SK-N-SH treated with all-trans-retinoic acid at 6 μM for 48 hours (cell line): Measurements from ENCODE around the gene NFIB.

ENCODE experiments used
- BACH2 ChIP-seq: fragments of 250-450 bp; sonication (Bioruptor Pico); IDR thresholded peaks from 2 replicates; pipeline ENCODE4 v1.9.0; 2021; ENCODE audit warnings: mild to moderate bottlenecking, borderline replicate concordance
- CSRNP3 ChIP-seq: fragments of 250-450 bp; sonication (Bioruptor Pico); IDR thresholded peaks from 2 replicates; pipeline ENCODE4 v1.5.1; 2021; ENCODE audit warnings: mild to moderate bottlenecking, moderate library complexity
- GLIS3 ChIP-seq: fragments of 250-450 bp; sonication (Bioruptor Pico); IDR thresholded peaks from 2 replicates; pipeline ENCODE4 v1.5.0; 2020; ENCODE audit warnings: mild to moderate bottlenecking, moderate library complexity
- PATZ1 ChIP-seq: fragments of 250-450 bp; sonication (Bioruptor Pico); IDR thresholded peaks from 2 replicates; pipeline ENCODE4 v1.8.0; 2020; ENCODE audit warnings: mild to moderate bottlenecking, moderate library complexity, borderline replicate concordance
- RARB ChIP-seq: fragments of 250-450 bp; sonication (Bioruptor Pico); IDR thresholded peaks from 2 replicates; pipeline ENCODE4 v1.8.0; 2021; ENCODE audit warnings: mild to moderate bottlenecking, moderate library complexity
- SNAI2 ChIP-seq: fragments of 250-450 bp; sonication (Bioruptor Pico); IDR thresholded peaks from 2 replicates; pipeline ENCODE4 v1.5.0; 2020; ENCODE audit warnings: mild to moderate bottlenecking, moderate library complexity
- TCF4 ChIP-seq: fragments of 250-450 bp; sonication (Bioruptor Pico); IDR thresholded peaks from 2 replicates; pipeline ENCODE4 v1.8.0; 2021; ENCODE audit warnings: mild to moderate bottlenecking, moderate library complexity, borderline replicate concordance
- TOX ChIP-seq: fragments of 250-450 bp; sonication (Bioruptor Pico); IDR thresholded peaks from 2 replicates; pipeline ENCODE4 v1.8.0; 2021; ENCODE audit warnings: mild to moderate bottlenecking, moderate library complexity, borderline replicate concordance
- TSHZ2 ChIP-seq: fragments of 250-450 bp; sonication (Bioruptor Pico); IDR thresholded peaks from 2 replicates; pipeline ENCODE4 v1.5.0; 2020; ENCODE audit warnings: mild to moderate bottlenecking, moderate library complexity
- ZFP3 ChIP-seq: fragments of 250-450 bp; sonication (Bioruptor Pico); IDR thresholded peaks from 2 replicates; pipeline ENCODE4 v1.5.0; 2020; ENCODE audit warnings: mild to moderate bottlenecking, moderate library complexity

GRCh38 chr9:14212077-14212476, 101.9 kb downstream of the NFIB start:
- TF ChIP-seq TSHZ2 (CRISPR knock-in tag) (no peak), BACH2 (no peak), ZFP3 (CRISPR knock-in tag) (no peak), RARB (CRISPR knock-in tag) (no peak), CSRNP3 (no peak), PATZ1 (CRISPR knock-in tag) (no peak), TOX (CRISPR knock-in tag) (no peak), TCF4 (no peak), SNAI2 (CRISPR knock-in tag) (no peak), GLIS3 (no peak)
